Osteocyte (in vitro differentiated cells): ENCODE data around the gene PLEKHA6. TPM values are rescaled to one million over a fixed set of nuclear protein-coding genes. Genes with fewer than 3 reads are reported as not detected.

Source experiments
- DNase-seq: peaks from one replicate; pipeline ENCODE4 v3.0.0; 2021; ENCODE audit warnings: mixed read lengths; ENCODE audit not compliant: unreplicated experiment; ENCODE audit errors: extremely low spot score
- H3K27ac Mint-ChIP-seq: one replicate; pipeline ENCODE4 v1.8.0; 2021; ENCODE audit warnings: mild to moderate bottlenecking, mixed read lengths; ENCODE audit not compliant: unreplicated experiment
- H3K27me3 Mint-ChIP-seq: one replicate; pipeline ENCODE4 v1.8.0; 2021; ENCODE audit warnings: mixed read lengths; ENCODE audit not compliant: unreplicated experiment
- H3K36me3 Mint-ChIP-seq: one replicate; pipeline ENCODE4 v1.8.0; 2021; ENCODE audit warnings: mixed read lengths; ENCODE audit not compliant: unreplicated experiment
- H3K4me1 Mint-ChIP-seq: one replicate; pipeline ENCODE4 v1.8.0; 2021; ENCODE audit warnings: mixed read lengths; ENCODE audit not compliant: unreplicated experiment
- H3K4me3 Mint-ChIP-seq: one replicate; pipeline ENCODE4 v1.8.0; 2021; ENCODE audit warnings: mild to moderate bottlenecking, moderate library complexity, mixed read lengths; ENCODE audit not compliant: unreplicated experiment
- H3K9me3 Mint-ChIP-seq: one replicate; pipeline ENCODE4 v1.8.0; 2021; ENCODE audit warnings: mixed read lengths; ENCODE audit not compliant: unreplicated experiment
- CTCF ChIP-seq: fragments of 200-600 bp; sonication (generic); IDR thresholded peaks from 2 replicates; pipeline ENCODE4 v1.5.0; 2021; ENCODE audit warnings: antibody characterized with exemption, mild to moderate bottlenecking, moderate library complexity
- total RNA-seq: library from RNA; stranded (reverse); gene quantifications from 2 replicates; pipeline ENCODE4 v1.2.1, GENCODE V29; 2021

Gene PLEKHA6
- total RNA-seq, 1 donor from 2014 or later, result 0.24 TPM

GRCh38 chr1:204191456-204191855, 168.3 kb downstream of the PLEKHA6 start:
- Mint-ChIP-seq H3K4me3 (no peak overlapping the region), H3K9me3 (no peaks in the 10 kb centered on the region), H3K4me1 (peaks cover 18% of the 10 kb centered on the region), H3K27ac (no peak overlapping the region), H3K36me3 (no peaks in the 10 kb centered on the region), H3K27me3 (peaks cover 57% of the 10 kb centered on the region)
- DNase-seq, result no peak
- no peak for TF ChIP-seq CTCF

DNA sequence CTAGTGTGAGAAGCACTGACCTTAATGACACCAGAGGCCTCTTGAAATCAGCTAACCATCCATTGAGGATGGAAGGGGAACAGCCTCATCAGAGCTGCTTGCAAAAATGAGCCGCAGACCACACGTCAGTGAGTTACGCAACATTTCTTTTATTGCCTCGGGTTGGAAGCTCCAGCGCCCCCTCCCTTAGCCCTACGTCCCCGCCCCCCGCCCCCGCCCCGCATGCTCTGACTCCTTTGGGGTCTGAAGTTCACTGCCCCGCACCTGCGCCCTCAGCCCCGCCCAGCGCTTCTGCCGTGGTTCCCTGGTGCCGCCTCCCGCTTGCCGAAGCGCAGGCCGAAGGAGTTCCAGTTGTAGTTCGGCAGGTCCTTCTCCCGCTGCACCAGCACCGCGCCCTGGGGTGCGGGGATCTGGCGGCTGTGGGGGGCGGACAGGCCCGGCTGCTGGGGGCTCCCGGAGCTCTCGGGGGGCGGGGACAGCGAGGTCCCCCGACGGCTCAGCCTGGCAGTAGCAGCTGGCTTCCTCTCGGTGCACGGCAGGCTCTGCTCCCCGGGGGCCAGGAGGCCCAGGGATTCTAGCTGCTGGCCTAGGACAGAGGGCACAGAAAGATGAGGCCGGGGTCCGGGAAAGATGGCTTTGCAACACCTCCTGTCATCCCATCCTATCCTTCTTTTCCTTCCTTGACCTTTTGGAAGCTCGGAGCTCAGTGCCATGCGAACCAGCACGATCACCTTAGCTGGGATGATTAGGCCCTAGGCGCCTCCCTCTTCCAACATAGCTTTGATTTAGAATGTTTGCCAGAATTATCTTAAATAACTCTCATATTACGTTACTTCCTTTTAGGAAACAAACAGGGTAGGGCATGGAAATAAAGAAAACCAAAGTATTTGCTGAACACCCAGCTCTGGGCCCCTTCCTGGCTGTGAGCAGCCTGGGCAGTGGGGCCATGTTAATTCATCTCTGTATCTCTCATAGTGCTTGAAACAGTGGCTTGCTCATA, 169.2 kb downstream of the PLEKHA6 start:
- no peak for DNase-seq
- Mint-ChIP-seq H3K9me3 (no peaks in the 10 kb centered on the region), H3K27ac (no peak overlapping the region), H3K27me3 (peaks cover 65% of the 10 kb centered on the region), H3K36me3 (no peaks in the 10 kb centered on the region), H3K4me3 (no peak overlapping the region), H3K4me1 (peaks cover 8% of the 10 kb centered on the region)
- no peak for TF ChIP-seq CTCF

- Mint-ChIP-seq H3K4me3 (no peak overlapping the region), H3K27me3 (peaks cover 73% of the 10 kb centered on the region), H3K36me3 (no peaks in the 10 kb centered on the region), H3K4me1 (peaks cover 8% of the 10 kb centered on the region), H3K27ac (no peak overlapping the region), H3K9me3 (no peaks in the 10 kb centered on the region)
- TF ChIP-seq CTCF, result no peak
- DNase-seq, result no peak
These were observed 170.6 kb downstream of the PLEKHA6 start for GRCh38 chr1:204188959-204189639.

GRCh38 chr1:204186597-204186996, 173.1 kb downstream of the PLEKHA6 start:
- no peaks in the 10 kb centered on the region for H3K9me3 Mint-ChIP-seq
- no peak overlapping the region for H3K4me3 Mint-ChIP-seq
- peaks cover 8% of the 10 kb centered on the region for H3K4me1 Mint-ChIP-seq
- H3K27me3 Mint-ChIP-seq, result peaks cover 63% of the 10 kb centered on the region
- no peaks in the 10 kb centered on the region for H3K36me3 Mint-ChIP-seq
- H3K27ac Mint-ChIP-seq, result no peak overlapping the region
- DNase-seq, result no peak
- TF ChIP-seq CTCF, result no peak

DNA sequence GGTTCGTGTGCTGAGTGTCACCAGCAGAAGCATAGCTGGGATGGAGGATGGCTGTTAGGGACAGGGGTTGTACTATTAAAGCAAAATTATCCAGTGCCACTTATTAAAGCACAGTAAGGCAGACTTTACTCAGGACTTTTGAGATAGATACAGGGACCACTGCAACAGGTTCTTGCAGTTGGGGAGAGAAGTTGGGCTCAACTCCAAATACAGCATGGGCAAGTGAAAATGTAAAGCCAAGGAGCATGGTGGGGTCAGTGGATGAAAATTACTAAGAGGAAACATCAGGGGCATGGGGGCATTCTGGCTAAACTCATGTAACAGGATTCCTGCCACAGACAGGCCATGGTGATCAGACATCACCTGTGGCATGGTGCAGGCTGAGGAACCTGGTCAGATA, 178.6 kb downstream of the PLEKHA6 start:
- Mint-ChIP-seq H3K9me3 (no peaks in the 10 kb centered on the region), H3K4me3 (no peak overlapping the region), H3K4me1 (no peaks in the 10 kb centered on the region), H3K27me3 (peaks cover 47% of the 10 kb centered on the region), H3K36me3 (no peaks in the 10 kb centered on the region), H3K27ac (no peak overlapping the region)
- TF ChIP-seq CTCF, result no peak
- no peak for DNase-seq
